Activated T-helper 2 cell treated with anti-CD3 and anti-CD28 coated beads, Interferon-gamma antibody, Interleukin-2, Interleukin-4, amounts not matched to agents 10 μg/mL and 5 μg/mL and 100 μg/mL, durations not matched to agents 14 hours and 24 hours and 36 hours (primary cell): Measurements from ENCODE around the gene DIP2B. TPM values are rescaled to one million over a fixed set of nuclear protein-coding genes. Genes with fewer than 3 reads are reported as not detected.

Experiments
- DNase-seq: peaks from one replicate; pipeline ENCODE4 v3.0.0; 2021; ENCODE audit warnings: low spot score
- H3K27ac Mint-ChIP-seq: one replicate; pipeline ENCODE4 v1.8.0; 2021; ENCODE audit warnings: mixed read lengths
- H3K27me3 Mint-ChIP-seq: one replicate; pipeline ENCODE4 v1.8.0; 2021; ENCODE audit warnings: low read depth, mixed read lengths
- H3K36me3 Mint-ChIP-seq: one replicate; pipeline ENCODE4 v1.8.0; 2021; ENCODE audit warnings: low read depth, mixed read lengths
- H3K4me1 Mint-ChIP-seq: one replicate; pipeline ENCODE4 v1.8.0; 2021; ENCODE audit warnings: low read depth, mixed read lengths
- H3K4me3 Mint-ChIP-seq: one replicate; pipeline ENCODE4 v1.8.0; 2021; ENCODE audit warnings: low read depth, mild to moderate bottlenecking, moderate library complexity, mixed read lengths
- H3K9me3 Mint-ChIP-seq: one replicate; pipeline ENCODE4 v1.8.0; 2021; ENCODE audit warnings: mixed read lengths
- intact Hi-C: fragments of 100-400 bp; cut with micrococcal nuclease; formaldehyde crosslinking; loops from one replicate; pipeline ENCODE4 v1.15.1; 2023
- total RNA-seq: library from RNA; stranded (reverse); gene quantifications from 2 replicates; pipeline ENCODE4 v1.2.3, GENCODE V29; 2022

DIP2B gene
- total RNA-seq, 1 donor from 2014 or later: 27.4 TPM

- intact Hi-C loops: no loop called here
- Mint-ChIP-seq H3K9me3 (no peaks in the 10 kb centered on the region), H3K4me1 (peaks cover 27% of the 10 kb centered on the region), H3K27ac (no peak overlapping the region), H3K36me3 (peaks cover 8% of the 10 kb centered on the region), H3K27me3 (no peaks in the 10 kb centered on the region), H3K4me3 (no peak overlapping the region)
- DNase-seq: no peak
Observed at GRCh38 chr12:50600364-50600763, 95.6 kb downstream of the DIP2B start.

- no peaks in the 10 kb centered on the region for H3K9me3 Mint-ChIP-seq
- H3K27ac Mint-ChIP-seq: no peak overlapping the region
- peaks cover 28% of the 10 kb centered on the region for H3K4me1 Mint-ChIP-seq
- DNase-seq: no peak
- H3K36me3 Mint-ChIP-seq: peaks cover 8% of the 10 kb centered on the region
- no peaks in the 10 kb centered on the region for H3K27me3 Mint-ChIP-seq
- intact Hi-C loops: no loop called here
- H3K4me3 Mint-ChIP-seq: no peak overlapping the region
Observed at GRCh38 chr12:50603817-50604639, 99.2 kb downstream of the DIP2B start.

GRCh38 chr12:50604640-50604920 lies 99.8 kb downstream of the DIP2B start:
- H3K9me3 Mint-ChIP-seq: no peaks in the 10 kb centered on the region
- no peak for DNase-seq
- H3K4me3 Mint-ChIP-seq: no peak overlapping the region
- peaks cover 8% of the 10 kb centered on the region for H3K36me3 Mint-ChIP-seq
- no peak overlapping the region for H3K27ac Mint-ChIP-seq
- intact Hi-C loops: no loop called here
- H3K27me3 Mint-ChIP-seq: no peaks in the 10 kb centered on the region
- peaks cover 28% of the 10 kb centered on the region for H3K4me1 Mint-ChIP-seq

- H3K4me3 Mint-ChIP-seq: no peak overlapping the region
- H3K27me3 Mint-ChIP-seq: no peaks in the 10 kb centered on the region
- no peak for DNase-seq
- peaks cover 16% of the 10 kb centered on the region for H3K4me1 Mint-ChIP-seq
- peaks cover under 1% of the 10 kb centered on the region for H3K36me3 Mint-ChIP-seq
- H3K27ac Mint-ChIP-seq: no peak overlapping the region
- intact Hi-C loops: no loop called here
- no peaks in the 10 kb centered on the region for H3K9me3 Mint-ChIP-seq
Observed at GRCh38 chr12:50606675-50607375, 102.0 kb downstream of the DIP2B start.

- Mint-ChIP-seq H3K36me3 (no peaks in the 10 kb centered on the region), H3K4me3 (no peak overlapping the region), H3K27ac (no peak overlapping the region), H3K4me1 (peaks cover 16% of the 10 kb centered on the region), H3K27me3 (no peaks in the 10 kb centered on the region), H3K9me3 (no peaks in the 10 kb centered on the region)
- DNase-seq: no peak
- intact Hi-C loops: no loop called here
Observed at GRCh38 chr12:50609292-50609874, 104.6 kb downstream of the DIP2B start.

- H3K9me3 Mint-ChIP-seq: no peaks in the 10 kb centered on the region
- H3K4me3 Mint-ChIP-seq: no peak overlapping the region
Observed at GRCh38 chr12:50610171-50610570, 105.4 kb downstream of the DIP2B start.

GRCh38 chr12:50611021-50611744 lies 106.4 kb downstream of the DIP2B start:
- intact Hi-C loops: no loop called here
- no peak overlapping the region for H3K27ac Mint-ChIP-seq
- H3K4me3 Mint-ChIP-seq: no peak overlapping the region
- no peaks in the 10 kb centered on the region for H3K9me3 Mint-ChIP-seq
- DNase-seq: no peak
- H3K36me3 Mint-ChIP-seq: no peaks in the 10 kb centered on the region
- H3K27me3 Mint-ChIP-seq: no peaks in the 10 kb centered on the region
- peaks cover 14% of the 10 kb centered on the region for H3K4me1 Mint-ChIP-seq

More at GRCh38 chr12:50610171-50610570, 105.4 kb downstream of the DIP2B start:
- Mint-ChIP-seq H3K27me3 (no peaks in the 10 kb centered on the region), H3K4me1 (peaks cover 16% of the 10 kb centered on the region), H3K36me3 (no peaks in the 10 kb centered on the region), H3K27ac (no peak overlapping the region)
- no peak for DNase-seq
- intact Hi-C loops: no loop called here

GRCh38 chr12:50612882-50613281 lies 108.1 kb downstream of the DIP2B start:
- DNase-seq: no peak
- no peaks in the 10 kb centered on the region for H3K9me3 Mint-ChIP-seq
- intact Hi-C loops: no loop called here
- no peaks in the 10 kb centered on the region for H3K27me3 Mint-ChIP-seq
- no peaks in the 10 kb centered on the region for H3K36me3 Mint-ChIP-seq
- H3K4me1 Mint-ChIP-seq: peaks cover 6% of the 10 kb centered on the region
- H3K4me3 Mint-ChIP-seq: no peak overlapping the region
- H3K27ac Mint-ChIP-seq: no peak overlapping the region

GRCh38 chr12:50613463-50613862 lies 108.7 kb downstream of the DIP2B start:
- Mint-ChIP-seq H3K27ac (no peak overlapping the region), H3K36me3 (no peaks in the 10 kb centered on the region), H3K27me3 (no peaks in the 10 kb centered on the region), H3K4me3 (no peak overlapping the region), H3K4me1 (peaks cover 6% of the 10 kb centered on the region), H3K9me3 (no peaks in the 10 kb centered on the region)
- intact Hi-C loops: no loop called here
- no peak for DNase-seq

GRCh38 chr12:50614167-50614759 lies 109.5 kb downstream of the DIP2B start:
- Mint-ChIP-seq H3K4me1 (peaks cover 9% of the 10 kb centered on the region), H3K4me3 (no peak overlapping the region)
- DNase-seq: no peak

GRCh38 chr12:50615145-50615906 lies 110.5 kb downstream of the DIP2B start:
- no peak for DNase-seq
- H3K27me3 Mint-ChIP-seq: no peaks in the 10 kb centered on the region
- H3K4me1 Mint-ChIP-seq: peaks cover 14% of the 10 kb centered on the region
- intact Hi-C loops: no loop called here
- H3K36me3 Mint-ChIP-seq: no peaks in the 10 kb centered on the region
- no peak overlapping the region for H3K4me3 Mint-ChIP-seq
- H3K27ac Mint-ChIP-seq: no peak overlapping the region
- H3K9me3 Mint-ChIP-seq: no peaks in the 10 kb centered on the region

More at GRCh38 chr12:50614167-50614759, 109.5 kb downstream of the DIP2B start:
- H3K27me3 Mint-ChIP-seq: no peaks in the 10 kb centered on the region
- no peaks in the 10 kb centered on the region for H3K36me3 Mint-ChIP-seq
- no peak overlapping the region for H3K27ac Mint-ChIP-seq
- intact Hi-C loops: no loop called here
- H3K9me3 Mint-ChIP-seq: no peaks in the 10 kb centered on the region

GRCh38 chr12:50615907-50616296 lies 111.1 kb downstream of the DIP2B start:
- intact Hi-C loops: no loop called here
- H3K27ac Mint-ChIP-seq: no peak overlapping the region

More at GRCh38 chr12:50615907-50616296, 111.1 kb downstream of the DIP2B start:
- Mint-ChIP-seq H3K27me3 (no peaks in the 10 kb centered on the region), H3K4me3 (no peak overlapping the region), H3K4me1 (peaks cover 19% of the 10 kb centered on the region), H3K9me3 (no peaks in the 10 kb centered on the region), H3K36me3 (no peaks in the 10 kb centered on the region)
- no peak for DNase-seq
